ENCODE measurements around the gene DIAPH1.

The DIAPH1 gene

GRCh38 chr5:141517312-141517711 is 101.5 kb downstream of the DIAPH1 start:
- no peak for DNase-seq

- no peak for DNase-seq
Observed at GRCh38 chr5:141516672-141517025, 102.2 kb downstream of the DIAPH1 start.

- no peak for DNase-seq
Observed at GRCh38 chr5:141515946-141516671, 102.7 kb downstream of the DIAPH1 start.

- no peak for DNase-seq
Observed at GRCh38 chr5:141515141-141515540, 103.7 kb downstream of the DIAPH1 start.

- DNase-seq = no peak
Observed at GRCh38 chr5:141514330-141515133, 104.3 kb downstream of the DIAPH1 start.

- DNase-seq = no peak
Observed at GRCh38 chr5:141513627-141514329, 105.0 kb downstream of the DIAPH1 start.

- no peak for DNase-seq
Observed at GRCh38 chr5:141512911-141513626, 105.7 kb downstream of the DIAPH1 start.

- no peak for DNase-seq
Observed at GRCh38 chr5:141512390-141512910, 106.3 kb downstream of the DIAPH1 start.

GRCh38 chr5:141511771-141512325 is 107.0 kb downstream of the DIAPH1 start:
- no peak for DNase-seq

GRCh38 chr5:141510850-141511601 is 107.8 kb downstream of the DIAPH1 start:
- DNase-seq = no peak

- DNase-seq = no peak
Observed at GRCh38 chr5:141510160-141510559, 108.6 kb downstream of the DIAPH1 start.

GRCh38 chr5:141508798-141509611 is 109.8 kb downstream of the DIAPH1 start:
- no peak for DNase-seq

GRCh38 chr5:141508440-141508797 is 110.4 kb downstream of the DIAPH1 start:
- no peak for DNase-seq

GRCh38 chr5:141507387-141508091 is 111.3 kb downstream of the DIAPH1 start:
- no peak for DNase-seq

GRCh38 chr5:141506381-141507155 is 112.2 kb downstream of the DIAPH1 start:
- no peak for DNase-seq

GRCh38 chr5:141504216-141504615 is 114.6 kb downstream of the DIAPH1 start:
- no peak for DNase-seq

GRCh38 chr5:141503681-141504080 is 115.1 kb downstream of the DIAPH1 start:
- DNase-seq = no peak

GRCh38 chr5:141501761-141502160 is 117.0 kb downstream of the DIAPH1 start:
- DNase-seq = no peak

- DNase-seq = no peak
Observed at GRCh38 chr5:141496038-141496437, 122.8 kb downstream of the DIAPH1 start.

- DNase-seq = no peak
Observed at GRCh38 chr5:141495453-141495811, 123.4 kb downstream of the DIAPH1 start.

Data from GDM1 (cell line).